PC-3 (cell line): Measurements from ENCODE around the gene NBAS. TPM values are rescaled to one million over a fixed set of nuclear protein-coding genes. Genes with fewer than 3 reads are reported as not detected.

Source experiments
- ATAC-seq: fragments of 200-7000 bp; cut with Tn5 transposase; 2 replicates; pipeline ENCODE4 v1.9.1; 2020; ENCODE audit warnings: mild to moderate bottlenecking, moderate library complexity
- BruUV-seq: library from RNA; stranded (reverse); fragments of 400-500 nt; replicated peaks from 2 replicates; lab custom pipeline; 2021; lab: Mats Ljungman, UMichigan
- CTCF ChIA-PET: fragments of 300-600 bp; sonication (Branson Sonifier 250); formaldehyde crosslinking; loops from one replicate; lab custom pipeline; 2022; ENCODE audit warnings: antibody characterized with exemption; lab: Charles Lee
- POLR2A ChIA-PET: fragments of 300-600 bp; sonication (Branson Sonifier 250); formaldehyde crosslinking; loops from one replicate; lab custom pipeline; 2022; ENCODE audit warnings: antibody characterized with exemption; ENCODE audit not compliant: unreplicated experiment; lab: Charles Lee
- DNase-seq: peaks from one replicate; pipeline ENCODE4 v3.0.0-alpha.2; 2015
- H2AFZ ChIP-seq: fragments of 300-600 bp; sonication (generic); 2 replicates; pipeline ENCODE4 v1.6.0; 2016; ENCODE audit warnings: antibody characterized with exemption, low read length
- H3F3A ChIP-seq: fragments of 300-600 bp; sonication (generic); one replicate; pipeline ENCODE4 v1.6.0; 2017; ENCODE audit warnings: antibody characterized with exemption, low read length, control low read depth, mild to moderate bottlenecking; ENCODE audit not compliant: unreplicated experiment
- H3K27ac ChIP-seq: fragments of 300-600 bp; sonication (generic); 2 replicates; pipeline ENCODE4 v1.5.1; 2016; ENCODE audit warnings: mild to moderate bottlenecking, low read length
- H3K27me3 ChIP-seq: fragments of 300-600 bp; sonication (generic); 2 replicates; pipeline ENCODE4 v1.6.1; 2016; ENCODE audit warnings: low read length, mixed read lengths
- H3K36me3 ChIP-seq: fragments of 300-600 bp; sonication (generic); 2 replicates; pipeline ENCODE4 v1.6.1; 2016; ENCODE audit warnings: low read depth, mixed run types, low read length, mixed read lengths
- H3K4me1 ChIP-seq: fragments of 300-600 bp; sonication (generic); 2 replicates; pipeline ENCODE4 v1.5.1; 2016; ENCODE audit warnings: low read length; ENCODE audit not compliant: insufficient read depth
- H3K4me2 ChIP-seq: fragments of 300-600 bp; sonication (generic); 2 replicates; pipeline ENCODE4 v1.6.0; 2016; ENCODE audit warnings: low read length
- H3K4me3 ChIP-seq: fragments of 300-600 bp; sonication (generic); 2 replicates; pipeline ENCODE4 v1.5.1; 2016; ENCODE audit warnings: mild to moderate bottlenecking, low read length, mixed read lengths
- H3K79me2 ChIP-seq: fragments of 300-600 bp; sonication (generic); 2 replicates; pipeline ENCODE4 v1.6.1; 2017; ENCODE audit warnings: low read length, mixed read lengths
- H3K9ac ChIP-seq: fragments of 300-600 bp; sonication (generic); 2 replicates; pipeline ENCODE4 v1.6.0; 2016; ENCODE audit warnings: mild to moderate bottlenecking, low read length
- H3K9me2 ChIP-seq: fragments of 300-600 bp; sonication (generic); replicated peaks from 2 replicates; pipeline ENCODE4 v1.6.1; 2016; ENCODE audit warnings: mixed run types, low read length, mixed read lengths
- H3K9me3 ChIP-seq: fragments of 300-600 bp; sonication (generic); 2 replicates; pipeline ENCODE4 v1.6.1; 2016; ENCODE audit warnings: low read length, mixed read lengths
- H4K20me1 ChIP-seq: fragments of 300-600 bp; sonication (generic); 2 replicates; pipeline ENCODE4 v1.6.1; 2016; ENCODE audit warnings: low read length, mixed read lengths
- CTCF ChIP-seq: fragments of 300-600 bp; sonication (generic); conservative IDR thresholded peaks from 2 replicates; pipeline ENCODE4 v1.5.1; 2017; ENCODE audit warnings: antibody characterized with exemption, low read depth, mild to moderate bottlenecking, low read length
- EZH2 ChIP-seq: fragments of 300-600 bp; sonication (generic); IDR thresholded peaks from one replicate; pipeline ENCODE4 v1.6.1; 2017; ENCODE audit warnings: antibody characterized with exemption, mild to moderate bottlenecking, low read length; ENCODE audit not compliant: unreplicated experiment
- EZH2phosphoT487 ChIP-seq: fragments of 300-600 bp; sonication (generic); IDR thresholded peaks from 2 replicates; pipeline ENCODE4 v1.6.1; 2018; ENCODE audit warnings: mild to moderate bottlenecking, antibody characterized with exemption, low read length, borderline replicate concordance
- intact Hi-C: fragments of 100-400 bp; cut with micrococcal nuclease; formaldehyde crosslinking; loops from 2 replicates; pipeline ENCODE4 v1.9.0; 2023
- total RNA-seq: library from RNA; depleted of rRNA; stranded (reverse); fragments of >200 nt; gene quantifications from 2 replicates; pipeline ENCODE4 v1.2.3, GENCODE V29; 2014

The NBAS gene
- total RNA-seq, 1 experiment from 2014 or later, result 37.2 TPM

GRCh38 chr2:15449556-15450236, 111.4 kb downstream of the NBAS start:
- BruUV-seq, result no TSS peak
- CTCF ChIA-PET, result no interaction called here

GRCh38 chr2:15448250-15448839, 112.8 kb downstream of the NBAS start:
- Histone ChIP-seq H3K9me3 (no peaks in the 10 kb centered on the region), H3K4me2 (no peak overlapping the region), H3K9ac (no peak overlapping the region), H3K36me3 (no peaks in the 10 kb centered on the region; the same call in 1 of the 2 replicates), H3K27ac (no peak overlapping the region), H3K4me3 (no peak overlapping the region), H3K9me2 (no peaks in the 10 kb centered on the region), H3K27me3 (no peaks in the 10 kb centered on the region), H4K20me1 (no peaks in the 10 kb centered on the region), H3F3A (no peaks in the 10 kb centered on the region), H3K4me1 (no peaks in the 10 kb centered on the region), H2AFZ (no peak overlapping the region), H3K79me2 (no peaks in the 10 kb centered on the region)
- DNase-seq (no peak), ATAC-seq (no peak)
- ChIA-PET CTCF (no interaction called here), POLR2A (no interaction called here)
- intact Hi-C loops, result no loop called here
- no TSS peak for BruUV-seq
- no peak for TF ChIP-seq EZH2
- TF ChIP-seq EZH2phosphoT487, result no peak
- no peak for TF ChIP-seq CTCF

More at GRCh38 chr2:15449556-15450236, 111.4 kb downstream of the NBAS start:
- DNase-seq (no peak), ATAC-seq (no peak)
- Histone ChIP-seq H3K4me1 (no peaks in the 10 kb centered on the region), H3K9me3 (no peaks in the 10 kb centered on the region), H3K4me2 (no peak overlapping the region), H3K4me3 (no peak overlapping the region), H3K9me2 (no peaks in the 10 kb centered on the region), H3K27me3 (no peaks in the 10 kb centered on the region), H2AFZ (no peak overlapping the region), H3K79me2 (no peaks in the 10 kb centered on the region), H4K20me1 (no peaks in the 10 kb centered on the region), H3F3A (no peaks in the 10 kb centered on the region), H3K27ac (no peak overlapping the region), H3K9ac (no peak overlapping the region), H3K36me3 (no peaks in the 10 kb centered on the region; the same call in 1 of the 2 replicates)
- intact Hi-C loops, result no loop called here
- TF ChIP-seq EZH2phosphoT487 (no peak), CTCF (no peak), EZH2 (no peak)
- POLR2A ChIA-PET, result no interaction called here

- intact Hi-C loops, result no loop called here
- H3K27me3 ChIP-seq, result no peaks in the 10 kb centered on the region
- BruUV-seq, result no TSS peak
- no peaks in the 10 kb centered on the region; the same call in 1 of the 2 replicates for H3K36me3 ChIP-seq
- no peak for TF ChIP-seq EZH2
- TF ChIP-seq EZH2phosphoT487, result no peak
- TF ChIP-seq CTCF, result no peak
- H4K20me1 ChIP-seq, result no peaks in the 10 kb centered on the region
- ATAC-seq (no peak), DNase-seq (no peak)
- no peaks in the 10 kb centered on the region for H3K4me1 ChIP-seq
- no peaks in the 10 kb centered on the region for H3K9me2 ChIP-seq
- H2AFZ ChIP-seq, result no peak overlapping the region
- no peaks in the 10 kb centered on the region for H3F3A ChIP-seq
- no peak overlapping the region for H3K27ac ChIP-seq
- ChIA-PET CTCF (no interaction called here), POLR2A (no interaction called here)
- H3K9ac ChIP-seq, result no peak overlapping the region
- H3K4me3 ChIP-seq, result no peak overlapping the region
- no peaks in the 10 kb centered on the region for H3K9me3 ChIP-seq
- no peaks in the 10 kb centered on the region for H3K79me2 ChIP-seq
- H3K4me2 ChIP-seq, result no peak overlapping the region
These were observed 113.8 kb downstream of the NBAS start for GRCh38 chr2:15447381-15447780.
